G401.6 (cell line): ENCODE data around the gene ZDHHC7.

Experiments
- FAIRE-seq: peaks from 2 replicates; lab custom pipeline; 2012; peaks lifted over from hg19 to GRCh38; lab: Jason Lieb, UNC

Gene ZDHHC7

DNA sequence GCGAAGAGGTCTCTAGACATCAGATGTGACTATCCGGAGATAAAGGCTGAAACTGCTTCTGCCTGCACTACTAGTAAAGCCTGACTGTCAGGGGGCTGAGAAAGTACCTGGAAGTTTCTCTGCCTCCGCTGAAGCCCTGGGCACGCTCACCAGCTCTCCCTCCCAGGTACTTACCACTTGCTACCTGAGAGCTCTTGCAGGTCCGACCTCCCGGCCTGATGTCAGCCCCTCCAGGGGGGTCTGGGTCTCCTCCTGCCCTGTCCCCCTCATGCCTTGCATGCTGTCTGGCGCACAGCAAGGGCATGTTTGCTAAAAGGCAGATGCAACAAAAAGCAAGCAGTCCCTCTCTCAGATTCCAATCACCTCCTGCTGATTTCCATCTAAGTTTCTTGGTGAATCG, 17.4 kb downstream of the ZDHHC7 start:
- FAIRE-seq: no peak

DNA sequence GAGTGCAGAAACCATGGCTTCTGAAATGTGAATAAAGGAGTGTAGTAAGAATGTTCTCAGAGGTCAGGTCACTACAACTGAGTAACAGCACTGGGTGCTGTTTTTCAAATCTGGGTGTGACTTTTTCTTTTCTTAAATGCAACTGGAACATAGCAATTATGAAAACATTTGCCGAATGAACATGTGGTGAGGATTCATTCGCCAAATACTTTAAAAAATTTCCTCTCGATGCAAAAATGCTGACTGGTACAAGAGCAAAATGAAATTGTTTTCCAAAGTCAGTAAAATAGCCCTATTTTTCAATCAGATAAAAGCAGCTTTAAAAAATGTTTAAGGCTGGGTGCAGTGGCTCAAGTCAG, 18.6 kb downstream of the ZDHHC7 start:
- FAIRE-seq: no peak

DNA sequence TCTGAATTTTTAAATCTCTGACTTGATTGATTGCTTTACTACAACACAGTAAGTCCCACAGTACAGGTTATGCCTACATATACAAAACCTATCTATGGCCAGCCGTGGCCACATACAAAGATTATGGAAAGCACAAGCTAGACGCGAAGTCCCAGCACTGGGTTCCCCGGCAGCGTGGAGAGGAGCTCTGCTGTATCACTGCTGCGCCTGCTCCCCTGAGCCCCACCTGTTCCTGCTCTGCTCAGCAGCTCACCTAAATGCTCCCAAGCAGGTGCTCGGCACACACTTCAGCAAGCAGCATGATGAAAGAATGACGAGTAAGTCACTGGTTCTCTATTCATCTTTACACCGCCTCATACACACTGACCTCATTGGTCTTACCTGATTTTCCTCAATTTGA, 20.6 kb downstream of the ZDHHC7 start:
- no peak for FAIRE-seq

DNA sequence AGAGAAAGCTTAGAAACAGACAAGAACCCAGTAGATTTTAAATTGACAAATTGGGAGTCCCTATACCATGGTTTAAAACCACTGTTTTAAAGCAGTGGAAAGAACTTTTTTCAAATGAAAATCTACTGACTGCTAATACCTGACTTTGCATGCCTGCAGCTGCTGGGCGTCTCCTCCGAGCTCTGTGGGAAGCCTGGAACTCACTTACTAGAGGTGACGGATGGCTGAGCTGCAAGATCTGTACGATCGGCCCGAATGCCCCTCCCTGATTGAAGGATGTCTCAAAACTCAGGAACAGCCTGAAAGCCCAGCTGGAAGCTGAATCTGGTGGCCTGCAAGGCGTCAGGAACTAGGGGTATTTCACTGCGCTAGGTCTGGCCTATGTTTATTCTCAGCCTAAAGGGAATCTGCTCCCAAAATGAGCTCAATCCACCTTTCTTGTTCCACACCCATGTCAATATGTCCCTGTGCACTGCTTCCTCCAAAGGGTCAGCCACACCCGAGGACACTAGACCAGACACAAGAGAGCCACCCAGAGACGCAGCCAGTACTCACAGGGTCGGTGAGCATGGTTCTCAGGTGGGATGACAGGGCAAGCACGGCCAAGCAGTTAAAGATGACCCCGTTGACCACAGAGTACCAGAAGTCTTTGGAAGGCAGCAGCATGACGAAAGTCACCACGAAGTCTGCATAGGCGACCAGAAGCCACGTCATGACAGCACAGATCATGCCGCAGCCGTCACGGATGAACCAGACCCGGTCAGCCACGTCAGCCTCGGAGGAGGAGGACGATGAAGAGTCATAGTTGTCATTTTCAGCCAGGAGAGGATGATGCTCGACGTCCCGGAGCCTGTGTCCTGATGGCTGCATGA, 21.4 kb downstream of the ZDHHC7 start:
- no peak for FAIRE-seq

DNA sequence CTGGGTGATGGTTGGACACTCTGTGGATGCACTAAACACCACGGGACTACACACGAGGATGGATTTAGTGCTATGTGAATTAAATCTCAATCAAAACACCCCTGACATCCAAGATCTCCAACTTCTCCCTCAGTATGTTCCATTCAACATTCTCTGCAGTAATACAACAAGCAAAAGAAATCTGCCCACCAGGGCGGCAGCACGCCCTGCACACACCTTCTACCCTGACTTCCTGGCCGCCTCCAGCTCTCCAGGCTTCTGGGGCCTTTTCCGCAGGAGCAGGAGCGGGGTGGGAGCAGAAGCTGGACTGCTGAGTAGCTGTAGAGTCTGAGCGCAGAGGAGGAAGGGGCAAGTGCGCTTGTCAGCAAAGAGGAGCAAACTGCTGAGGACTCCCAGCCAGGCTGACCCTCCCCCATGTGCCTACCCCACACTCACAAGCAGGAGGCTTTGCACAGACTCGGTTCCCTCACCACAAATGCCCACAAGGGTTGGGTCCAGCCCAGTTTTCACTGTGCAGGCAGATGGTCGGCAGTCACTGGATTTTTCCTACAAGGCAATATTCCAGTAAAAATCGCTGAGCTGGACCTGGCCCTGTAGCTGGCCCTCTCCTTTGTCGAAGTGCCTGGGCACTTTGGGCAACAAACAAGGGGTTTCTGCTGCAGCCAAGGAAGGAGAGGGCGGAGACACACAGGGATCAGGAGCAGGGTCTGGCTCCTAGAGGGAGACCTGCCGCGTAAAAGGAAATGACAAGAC, 22.8 kb downstream of the ZDHHC7 start:
- FAIRE-seq: no peak

DNA sequence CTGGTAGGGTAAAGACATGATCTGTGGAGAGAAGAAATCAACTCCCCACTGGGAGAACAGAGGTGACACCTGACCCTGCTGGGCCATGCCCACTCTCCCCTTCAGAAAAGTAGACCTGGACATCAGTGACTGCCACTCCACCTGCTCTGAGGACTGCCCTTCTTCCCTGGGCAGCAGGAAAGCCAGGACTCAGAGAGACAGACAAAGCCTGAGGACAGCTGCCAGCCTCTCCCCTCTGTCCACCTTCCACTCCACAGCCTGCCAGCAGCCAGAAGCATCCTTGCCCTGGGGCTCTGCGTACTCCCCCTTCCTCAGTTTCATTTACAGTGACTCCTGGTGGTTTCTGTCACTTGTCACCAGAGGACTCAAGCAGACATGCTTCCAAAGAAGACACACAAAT, 24.5 kb downstream of the ZDHHC7 start:
- FAIRE-seq: no peak

DNA sequence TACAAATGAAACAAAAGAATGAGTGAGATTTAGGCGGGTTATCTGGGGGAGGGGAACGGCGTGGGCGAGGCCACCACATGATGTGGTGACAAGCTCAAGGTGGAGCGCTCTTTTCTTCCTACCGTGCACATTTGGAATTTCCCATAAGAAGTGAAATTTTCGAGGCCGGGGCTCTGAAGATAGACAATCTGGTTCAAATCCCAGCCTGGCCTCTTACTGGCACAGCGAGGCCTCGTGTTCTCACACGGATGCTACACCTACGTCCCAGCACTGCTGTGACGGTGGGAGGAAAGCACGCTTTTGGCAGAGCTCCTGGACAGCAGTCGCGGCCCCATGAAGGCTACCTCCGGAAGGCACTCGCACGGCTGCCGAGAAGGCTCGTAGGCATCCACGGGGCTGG, 25.2 kb downstream of the ZDHHC7 start:
- no peak for FAIRE-seq

DNA sequence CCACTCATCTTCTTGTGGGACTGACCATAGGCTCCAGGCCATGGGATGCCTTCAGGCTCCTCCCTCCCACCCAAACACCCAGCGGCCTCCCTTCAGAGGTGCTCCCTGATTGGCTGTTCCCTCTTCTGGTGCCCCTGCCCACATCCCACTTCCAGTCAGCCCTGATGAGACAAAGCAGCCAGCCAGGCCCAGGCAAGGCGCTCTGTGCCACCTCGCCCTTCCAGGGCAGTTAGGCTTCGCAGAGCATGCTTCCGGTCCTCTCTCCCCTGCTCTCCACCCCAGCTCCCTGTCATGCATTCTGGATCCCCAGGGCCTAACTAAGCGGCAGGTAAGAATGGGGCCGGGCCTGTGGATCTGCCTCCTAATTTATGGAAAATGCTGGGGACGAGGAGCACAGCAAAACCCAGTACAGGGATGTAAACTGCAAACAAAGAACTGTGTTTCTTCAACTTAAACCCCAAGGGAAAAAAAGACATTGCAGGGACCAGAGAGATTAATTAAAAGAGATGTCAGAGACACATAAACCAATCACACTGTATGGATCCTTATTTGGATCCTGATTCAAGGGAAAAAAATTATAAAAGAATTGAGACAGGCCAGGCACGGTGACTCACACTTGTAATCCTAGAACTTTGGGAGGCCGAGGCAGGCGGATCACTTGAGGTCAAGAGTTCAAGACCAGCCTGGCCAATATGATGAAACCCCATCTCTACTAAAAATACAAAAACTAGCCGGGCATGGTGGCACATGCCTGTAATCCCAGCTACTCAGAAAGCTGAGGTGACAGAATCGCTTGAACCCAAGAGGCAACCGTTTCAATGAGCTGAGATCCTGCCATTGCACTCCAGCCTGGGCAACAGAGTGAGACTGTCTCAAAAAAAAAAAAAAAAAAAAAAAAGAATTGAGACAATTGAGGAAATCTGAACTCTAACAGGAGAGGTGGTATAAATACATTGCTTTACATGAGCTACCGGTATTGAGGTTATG, 26.0 kb downstream of the ZDHHC7 start:
- FAIRE-seq: no peak

DNA sequence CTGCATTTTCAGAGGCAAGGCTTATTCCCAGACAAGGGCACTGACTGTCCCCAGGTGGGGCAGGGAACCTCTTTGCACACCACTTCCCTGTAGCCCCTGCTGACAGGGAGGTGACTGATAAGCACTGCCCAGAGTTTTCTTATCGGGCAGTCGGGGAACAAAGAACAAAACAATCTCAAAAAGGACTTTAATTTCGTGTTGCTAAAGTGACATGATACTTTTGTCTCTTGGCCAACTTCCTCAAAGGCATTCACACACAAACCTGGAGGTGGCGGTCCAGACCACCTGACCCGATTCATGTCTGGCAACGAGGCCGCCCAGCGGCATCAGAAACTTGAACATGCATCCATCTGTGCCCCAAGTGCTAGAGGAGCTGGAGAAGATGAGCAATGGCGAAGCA, 28.9 kb downstream of the ZDHHC7 start:
- no peak for FAIRE-seq

DNA sequence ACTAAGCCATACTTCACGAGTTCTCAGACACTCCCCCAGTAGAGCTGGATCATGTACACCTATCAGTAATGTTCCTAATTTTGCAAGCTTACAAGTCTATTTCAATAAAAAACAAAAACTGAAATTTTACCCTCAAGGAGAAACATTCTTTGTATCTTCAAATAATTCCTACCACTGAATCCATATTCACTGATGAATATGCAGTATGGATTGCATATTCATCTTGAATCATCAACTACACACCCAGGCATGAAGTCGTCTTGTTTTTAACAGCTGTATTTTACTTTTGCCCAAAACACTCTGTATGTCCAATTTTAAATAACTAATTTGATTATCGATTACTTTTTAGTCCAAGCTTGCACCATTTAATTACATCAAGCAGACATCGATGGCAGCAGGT, 31.8 kb downstream of the ZDHHC7 start:
- no peak for FAIRE-seq

DNA sequence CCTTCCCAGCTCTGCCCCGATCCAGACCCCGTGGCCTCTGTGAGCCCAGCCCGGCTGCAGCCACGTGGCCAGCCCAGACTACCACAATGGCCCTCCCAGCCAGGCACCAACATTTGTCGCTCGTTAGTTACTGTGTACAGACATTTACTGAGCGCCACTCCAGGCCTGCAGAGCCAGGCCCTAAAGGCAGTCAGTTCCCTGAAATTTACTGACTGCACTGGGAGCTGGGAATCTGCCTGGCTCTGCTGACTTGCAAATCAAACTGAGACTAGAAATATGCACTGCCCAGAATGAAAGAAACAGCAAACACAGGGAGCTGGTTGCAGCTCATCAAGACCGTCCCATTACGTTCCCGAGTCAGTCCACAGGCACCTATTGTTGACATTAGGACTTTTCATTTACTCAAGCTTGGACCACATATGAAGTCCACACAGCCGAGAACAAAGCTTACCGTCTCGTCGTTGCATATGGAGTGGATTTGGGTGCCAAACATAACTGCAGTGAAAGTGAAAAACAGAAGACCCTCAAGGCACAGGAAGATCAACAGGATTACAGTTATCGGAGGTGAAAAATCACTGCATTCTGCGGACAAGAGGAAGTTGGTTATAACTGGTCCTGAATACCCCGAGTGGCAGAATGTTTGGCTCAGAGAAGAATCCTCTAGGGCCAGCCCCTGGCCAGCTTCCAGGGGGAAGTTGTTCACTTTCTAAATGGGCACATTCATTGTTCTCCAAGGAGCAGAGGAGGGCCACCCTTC, 34.5 kb downstream of the ZDHHC7 start:
- no peak for FAIRE-seq

DNA sequence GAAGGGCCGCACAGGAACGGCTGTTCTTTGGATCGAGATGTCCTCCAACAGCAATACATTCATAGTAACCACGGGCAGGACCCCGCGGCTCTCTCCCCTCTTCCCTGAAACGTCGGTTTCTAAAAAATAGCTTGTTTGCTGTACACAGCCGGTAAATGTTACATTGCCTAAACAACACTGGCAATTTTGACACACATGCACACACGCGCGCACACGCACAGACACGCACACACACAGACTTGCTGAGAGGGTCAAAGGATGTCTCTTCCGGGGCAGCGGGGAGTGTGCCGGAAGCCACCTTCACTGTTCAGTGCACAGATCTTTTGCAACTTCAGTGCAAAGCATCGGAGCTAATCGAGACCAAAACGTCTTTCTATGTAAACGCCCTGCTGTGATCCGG, 35.8 kb downstream of the ZDHHC7 start:
- FAIRE-seq: no peak

DNA sequence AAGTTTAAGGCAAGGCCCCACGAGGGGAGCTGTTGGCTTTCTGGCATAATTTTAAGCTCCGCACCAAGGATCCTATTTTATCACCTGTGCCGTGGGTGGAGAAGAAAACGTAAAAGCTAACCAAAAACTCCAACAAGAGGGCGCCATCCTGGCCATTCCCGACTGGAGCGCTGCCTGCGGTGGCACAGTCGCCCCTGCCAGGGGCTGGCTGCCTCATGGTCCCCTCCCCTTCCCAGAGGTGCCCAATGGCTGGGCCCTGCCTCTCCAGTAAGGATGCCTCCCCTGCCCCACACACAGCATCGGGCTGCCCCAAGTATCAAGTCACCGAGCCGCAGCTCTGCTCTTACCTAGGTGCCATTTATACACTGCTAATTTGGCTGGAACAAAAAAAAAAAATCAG, 36.3 kb downstream of the ZDHHC7 start:
- FAIRE-seq: no peak

DNA sequence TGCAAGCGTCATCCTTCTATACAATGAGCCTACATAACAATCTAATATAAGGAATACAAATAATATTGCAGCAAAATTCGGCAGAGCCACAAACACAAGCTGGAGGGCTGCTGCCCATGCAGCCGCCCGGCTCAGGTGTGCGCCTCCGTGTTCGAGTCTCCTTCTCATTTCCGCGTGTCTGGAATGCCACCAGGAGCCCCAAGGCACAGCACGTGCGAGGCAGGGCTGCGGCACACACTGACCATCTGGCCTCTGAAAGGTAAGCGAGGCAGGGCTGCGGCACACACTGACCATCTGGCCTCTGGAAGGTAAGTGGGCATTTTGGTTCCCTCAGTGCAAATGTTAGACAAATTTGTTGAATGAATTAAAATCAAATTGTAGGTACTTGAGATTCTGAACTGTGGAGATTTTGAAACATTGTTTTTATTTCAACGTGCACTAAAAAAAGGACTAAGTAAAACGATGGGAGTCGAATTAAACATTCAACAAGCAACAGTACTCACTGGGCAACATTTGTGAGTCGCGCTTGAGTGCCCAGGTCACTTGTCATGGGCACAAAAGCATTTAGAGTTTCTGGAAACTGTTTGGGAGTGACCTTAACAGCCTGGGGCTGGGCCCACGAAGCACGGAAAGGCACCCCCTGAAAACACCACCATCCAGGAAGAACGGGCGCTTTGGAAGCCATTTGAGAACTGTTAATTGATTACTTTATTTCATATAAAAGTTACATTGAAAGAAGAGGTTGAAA, 37.4 kb downstream of the ZDHHC7 start:
- FAIRE-seq: no peak

DNA sequence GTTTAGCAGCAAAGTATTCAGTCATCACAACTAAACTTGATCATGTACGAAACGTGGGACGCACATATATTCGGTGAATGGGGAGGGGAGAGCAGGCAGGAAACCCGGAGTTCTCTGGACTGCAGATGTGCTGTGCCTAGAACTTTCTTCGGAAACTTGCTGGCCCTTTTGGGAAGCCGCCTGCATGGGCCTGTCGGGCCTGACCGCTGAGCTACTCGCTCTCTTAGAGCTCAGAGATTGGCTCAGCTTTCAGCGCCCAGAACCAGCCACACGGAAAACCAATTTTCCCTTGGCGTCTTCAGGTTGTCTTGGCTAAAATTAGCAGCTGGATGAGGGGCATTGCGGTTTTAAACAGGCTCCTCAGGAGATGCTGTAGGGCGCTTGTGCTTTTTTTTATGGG, 38.1 kb downstream of the ZDHHC7 start:
- FAIRE-seq: no peak

DNA sequence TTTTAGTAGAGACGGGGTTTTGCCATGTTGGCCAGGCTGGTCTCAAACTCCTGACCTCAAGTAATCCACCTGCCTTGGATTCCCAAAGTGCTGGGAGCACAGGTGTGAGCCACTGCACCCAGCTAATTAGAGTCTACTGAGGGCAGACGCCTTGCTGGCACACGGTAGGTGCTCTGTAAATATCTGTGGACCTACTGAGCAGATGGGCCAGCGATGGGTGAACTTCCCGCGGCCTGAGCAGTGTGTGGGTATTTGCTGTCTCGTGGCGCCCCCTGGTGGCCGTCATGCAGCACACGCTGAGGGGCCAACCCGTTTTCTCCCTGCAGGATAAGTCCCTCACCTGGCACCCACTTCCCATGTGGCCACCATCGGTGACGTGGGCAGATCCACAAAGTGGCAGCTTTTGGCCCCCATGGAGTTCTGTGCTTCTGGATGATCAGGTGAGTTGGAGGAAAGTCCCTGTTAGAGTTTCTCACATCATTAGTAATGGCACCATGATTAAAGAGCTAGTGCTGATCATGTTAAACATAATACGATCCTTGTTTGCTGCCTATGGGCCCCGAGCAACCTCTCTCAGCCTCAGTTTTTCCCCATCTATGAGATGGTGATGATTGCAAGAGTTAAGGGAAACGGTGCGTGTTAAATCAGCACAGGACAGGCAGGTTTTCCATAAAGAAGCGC, 40.7 kb downstream of the ZDHHC7 start:
- FAIRE-seq: no peak

DNA sequence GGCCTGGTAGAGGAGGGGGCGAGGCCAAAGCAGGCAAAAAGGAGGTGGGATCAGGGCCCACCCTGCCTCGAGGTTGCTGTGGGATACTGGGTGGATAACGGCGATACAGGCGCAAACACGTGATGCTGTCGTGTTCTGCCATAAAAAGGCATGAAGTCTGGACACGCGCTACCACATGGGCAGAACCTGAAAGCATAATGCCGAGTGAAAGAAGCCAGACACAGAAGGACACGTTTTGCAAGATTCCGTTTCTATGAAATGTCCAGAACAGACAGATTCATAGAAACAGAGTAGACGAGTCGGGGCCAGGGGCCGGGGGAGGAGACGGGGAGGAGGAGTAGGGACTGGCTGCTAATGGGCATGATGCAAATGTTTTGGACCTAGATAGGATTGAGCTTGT, 43.5 kb downstream of the ZDHHC7 start:
- no peak for FAIRE-seq

DNA sequence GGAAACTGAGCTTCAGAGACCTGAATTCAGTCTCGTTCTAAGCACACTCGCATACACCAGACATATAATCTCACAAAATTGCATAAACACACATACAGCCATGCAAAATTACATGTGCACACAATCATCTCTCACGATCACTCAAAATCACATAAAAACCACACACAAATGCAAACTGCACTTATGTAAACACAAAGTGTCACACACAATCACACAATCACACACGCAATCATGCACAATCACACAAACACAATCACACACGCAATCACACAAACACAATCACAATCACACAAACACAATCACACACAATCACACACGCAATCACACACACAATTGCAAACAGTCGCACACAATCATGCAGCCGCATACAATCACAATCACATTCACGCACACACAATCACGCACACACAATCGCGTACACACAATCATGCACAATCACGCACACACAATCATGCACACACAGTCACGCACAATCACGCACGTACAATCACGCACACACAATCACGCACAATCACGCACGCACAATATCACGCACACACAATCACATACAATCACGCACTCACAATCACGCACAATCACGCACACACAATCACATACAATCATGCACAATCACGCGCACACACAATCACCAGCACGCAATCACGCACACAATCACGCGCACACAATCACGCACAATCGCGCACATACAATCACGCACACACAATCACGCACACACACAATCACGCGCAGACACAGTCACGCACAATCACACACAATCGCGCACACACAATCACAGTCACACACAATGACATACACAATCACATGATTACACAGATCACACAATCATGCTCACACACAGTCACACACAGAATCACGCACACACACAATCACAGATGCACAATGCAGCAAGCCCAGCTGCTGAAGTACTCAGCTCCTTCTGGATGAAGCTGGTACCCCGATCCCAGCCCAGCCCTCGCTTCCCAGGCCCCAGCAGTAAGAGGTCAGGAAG, 45.6 kb downstream of the ZDHHC7 start:
- FAIRE-seq: no peak

DNA sequence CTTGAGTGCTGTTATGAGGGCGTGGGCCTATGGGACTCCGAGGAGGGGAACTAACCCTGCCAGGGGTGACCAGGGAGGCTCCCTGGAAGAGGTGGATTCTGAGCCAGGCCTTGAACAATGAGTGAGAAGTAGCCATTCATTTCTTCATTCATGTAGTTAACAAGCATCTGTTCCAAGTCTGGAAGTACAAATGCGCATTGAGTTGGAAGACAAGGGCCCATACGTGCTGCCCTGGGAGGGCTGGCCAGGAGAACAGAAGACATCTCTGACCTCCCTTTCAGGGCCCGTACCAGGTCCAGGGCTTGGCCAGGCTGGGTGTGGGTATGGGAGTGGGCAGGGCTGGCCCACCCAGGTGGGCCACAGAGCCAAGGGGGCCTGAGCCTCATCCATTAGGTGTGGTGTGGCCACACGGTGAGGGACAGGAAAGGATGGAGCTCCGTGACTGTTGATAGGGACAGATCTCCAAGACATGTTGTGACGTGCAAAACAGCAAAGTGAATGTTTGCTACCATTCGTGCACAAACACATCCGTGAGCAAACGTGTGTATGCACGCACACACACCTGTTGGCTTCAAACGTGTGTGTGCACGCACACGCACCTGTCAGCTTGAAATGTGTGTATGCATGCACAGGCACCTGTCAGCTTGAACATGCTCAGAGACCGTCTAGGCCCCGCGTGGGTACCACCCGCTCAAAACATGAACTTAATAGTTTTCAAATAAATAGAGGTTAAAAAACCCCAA, 46.8 kb downstream of the ZDHHC7 start:
- FAIRE-seq: no peak
